ENCODE results near the gene LRRC53.

Gene LRRC53

DNA sequence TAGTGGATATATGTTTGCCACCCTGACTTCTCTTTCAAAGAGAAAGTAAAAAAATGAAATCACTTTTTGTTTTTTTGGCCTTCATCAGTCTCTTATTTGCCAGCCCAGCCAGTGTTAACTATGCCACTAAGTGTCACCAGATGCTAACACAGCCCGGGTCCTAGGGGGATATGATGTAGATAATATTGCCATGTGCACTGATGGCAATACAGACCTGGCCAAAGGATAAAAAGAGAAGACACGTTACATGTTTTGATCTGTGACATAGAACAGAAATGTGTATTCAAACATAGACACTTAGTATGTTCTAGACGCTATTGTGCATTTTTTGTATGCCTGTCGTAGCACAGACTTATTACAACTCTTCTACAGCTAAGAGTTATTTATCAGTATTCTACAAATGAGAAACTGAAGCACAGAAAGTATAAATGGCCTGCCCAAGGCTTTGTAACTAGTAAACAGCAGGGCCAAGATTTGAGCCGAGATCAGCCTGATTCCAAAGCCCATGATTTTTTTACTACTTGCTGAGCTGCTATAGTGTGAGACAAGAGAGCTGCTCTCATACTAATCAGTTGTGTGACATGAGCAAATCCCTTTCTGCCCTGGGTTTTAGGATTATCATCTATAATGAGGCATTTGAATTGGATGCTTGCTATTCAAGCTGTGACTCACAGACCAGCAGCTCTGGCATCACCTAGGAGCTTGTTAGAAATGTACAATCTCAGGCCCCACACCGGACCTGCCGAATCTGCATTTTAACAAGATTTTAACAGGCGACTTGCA lies 6.3 kb downstream of the LRRC53 start:
- ChIA-PET CTCF (no interaction called here), POLR2A (no interaction called here)
- no peak overlapping the region for H3K27ac ChIP-seq (ENCODE audit: insufficient read depth in 1 of 2, low read depth in 1 of 2, low read length in 2 of 2, poor library complexity in 1 of 2, severe bottlenecking in 2 of 2)
- no peak overlapping the region for H3K4me3 ChIP-seq (ENCODE audit: control insufficient read depth in 1 of 7, extremely low read depth in 1 of 7, insufficient read depth in 4 of 7, low read depth in 2 of 7, low read length in 6 of 7)
- 84% methylated on average over 6 of the region's 8 CpGs for WGBS (ENCODE audit: insufficient coverage)
- no peaks in the 10 kb centered on the region for H3K4me1 ChIP-seq (ENCODE audit: control extremely low read depth in 1 of 4, control insufficient read depth in 4 of 4, insufficient read depth in 4 of 4, low read length in 3 of 4)
- H3K9me3 ChIP-seq (ENCODE audit: control extremely low read depth in 1 of 5, control insufficient read depth in 4 of 5, insufficient read depth in 2 of 5, low read depth in 1 of 5, low read length in 4 of 5) = no peaks in the 10 kb centered on the region
- DNase-seq = no peak
- peaks cover 0 to 7% (median 0%) of the 10 kb centered on the region in 5 experiments for H3K27me3 ChIP-seq (replicated peaks in 2 of 5; ENCODE audit: control insufficient read depth in 4 of 5, insufficient read depth in 5 of 5, low read length in 4 of 5)
- H3K36me3 ChIP-seq (ENCODE audit: control insufficient read depth in 4 of 4, insufficient read depth in 4 of 4, low read length in 3 of 4) = no peaks in the 10 kb centered on the region

DNA sequence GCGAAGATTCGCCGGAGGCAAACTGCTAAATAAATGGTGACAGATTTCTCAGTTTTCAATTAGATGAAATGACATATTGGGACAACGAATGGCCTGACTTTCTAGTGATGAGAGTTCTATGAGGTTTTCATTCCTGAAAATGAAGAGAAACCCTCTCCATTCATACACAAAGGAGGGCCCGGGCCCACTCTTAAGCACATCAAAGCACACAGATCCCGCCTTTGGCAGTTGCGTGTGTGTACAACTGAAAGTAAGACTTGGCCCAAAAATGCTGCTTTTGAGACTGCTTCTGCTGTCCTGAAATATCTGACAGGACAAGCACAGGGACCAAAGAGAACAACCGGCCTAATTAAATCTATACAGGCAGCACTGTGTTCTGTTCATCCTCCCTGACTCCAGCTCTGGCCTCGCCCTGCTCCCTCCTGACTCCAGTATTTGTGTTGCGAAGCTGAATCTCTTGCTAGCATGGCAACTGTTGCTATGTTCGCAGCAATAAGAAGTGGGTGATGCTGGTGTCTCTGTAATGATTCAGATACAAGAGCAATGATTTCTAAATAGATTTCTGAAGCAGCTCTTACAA lies 7.4 kb downstream of the LRRC53 start:
- Histone ChIP-seq H3K36me3 (ENCODE audit: control insufficient read depth in 4 of 4, insufficient read depth in 4 of 4, low read length in 3 of 4) (no peaks in the 10 kb centered on the region), H3K27me3 (replicated peaks in 2 of 5; ENCODE audit: control insufficient read depth in 4 of 5, insufficient read depth in 5 of 5, low read length in 4 of 5) (peaks cover 0 to 7% (median 0%) of the 10 kb centered on the region in 5 experiments), H3K9me3 (ENCODE audit: control extremely low read depth in 1 of 5, control insufficient read depth in 4 of 5, insufficient read depth in 2 of 5, low read depth in 1 of 5, low read length in 4 of 5) (no peaks in the 10 kb centered on the region), H3K4me3 (ENCODE audit: control insufficient read depth in 1 of 7, extremely low read depth in 1 of 7, insufficient read depth in 4 of 7, low read depth in 2 of 7, low read length in 6 of 7) (no peak overlapping the region), H3K27ac (ENCODE audit: insufficient read depth in 1 of 2, low read depth in 1 of 2, low read length in 2 of 2, poor library complexity in 1 of 2, severe bottlenecking in 2 of 2) (no peak overlapping the region), H3K4me1 (ENCODE audit: control extremely low read depth in 1 of 4, control insufficient read depth in 4 of 4, insufficient read depth in 4 of 4, low read length in 3 of 4) (no peaks in the 10 kb centered on the region)
- 91% methylated on average over 4 of the region's 11 CpGs for WGBS (ENCODE audit: insufficient coverage)
- CTCF ChIA-PET = interaction anchor here (1.3 to 1.5 kb wide), 2 partner anchors 9 to 15 kb away, joined by 3 to 4 read pairs; no protein-coding TSS in a partner anchor
- no peak for DNase-seq
- POLR2A ChIA-PET = no interaction called here

DNA sequence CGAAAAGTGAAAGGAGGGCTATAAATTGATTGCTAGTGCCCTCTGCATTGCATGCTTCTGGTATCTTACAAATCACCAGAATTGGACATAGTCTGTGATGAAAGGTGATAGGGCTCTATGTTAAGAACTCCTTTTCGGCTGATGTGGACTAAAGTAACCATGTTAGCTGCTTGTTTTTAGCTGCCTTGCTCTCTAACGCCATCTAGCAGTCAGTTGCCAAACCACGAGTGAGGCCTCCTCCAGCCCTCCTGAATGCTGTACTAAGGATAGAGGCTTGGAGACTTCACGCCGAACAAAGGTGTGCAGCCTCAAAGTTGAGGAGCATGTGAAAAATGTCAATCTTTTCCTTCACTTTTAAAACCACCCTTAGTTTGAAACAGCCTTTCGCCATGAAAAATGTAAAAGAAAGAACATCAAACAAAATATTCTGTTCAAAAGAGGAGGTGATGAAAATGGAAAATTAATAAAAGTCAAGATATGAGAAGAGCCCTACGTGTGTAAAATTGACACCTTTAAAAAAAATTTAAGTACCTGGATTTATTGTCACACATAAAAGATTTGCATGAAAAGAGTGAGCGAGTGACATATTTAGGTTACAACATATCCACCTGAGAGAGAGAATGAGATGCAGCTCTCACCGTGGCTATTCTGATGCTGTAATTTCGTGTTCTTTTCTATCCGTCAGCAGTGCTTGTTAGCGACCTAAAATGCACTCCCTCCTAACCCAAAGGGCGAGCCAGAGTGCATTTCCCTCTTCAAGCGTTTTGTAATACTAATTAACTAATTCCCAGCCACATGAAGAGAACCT lies 8.1 kb downstream of the LRRC53 start:
- CTCF ChIA-PET = interaction anchor here (1.3 to 1.8 kb wide), 6 partner anchors 9 to 185 kb away, joined by 3 to 5 read pairs (median 4); no protein-coding TSS in a partner anchor

DNA sequence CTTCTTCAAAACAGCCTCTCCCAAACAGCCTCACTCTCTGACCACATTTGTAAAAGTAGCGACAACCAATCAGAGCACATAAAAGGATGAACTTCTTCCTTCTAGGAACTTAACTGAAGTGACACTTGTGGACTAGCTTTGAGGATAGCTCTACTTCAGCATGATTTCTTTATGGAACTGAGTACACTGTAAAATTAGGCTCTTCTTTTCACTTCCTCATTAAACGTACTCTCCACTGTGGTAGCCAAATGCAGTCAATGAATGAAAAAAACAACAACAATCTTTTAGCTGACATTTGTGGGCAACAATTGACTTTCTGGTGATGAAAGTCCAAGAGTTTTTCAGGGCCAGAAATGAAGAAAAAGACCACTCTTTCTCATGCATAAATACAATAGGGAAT lies 9.6 kb downstream of the LRRC53 start:
- 50% methylated on average over 2 of the region's 2 CpGs for WGBS (ENCODE audit: insufficient coverage)

More for the DNA sequence above, 8.1 kb downstream of the LRRC53 start:
- WGBS (ENCODE audit: insufficient coverage) = 50% methylated on average over 7 of the region's 15 CpGs
- no peaks in the 10 kb centered on the region for H3K36me3 ChIP-seq (ENCODE audit: control insufficient read depth in 4 of 4, insufficient read depth in 4 of 4, low read length in 3 of 4)
- H3K4me3 ChIP-seq (ENCODE audit: control insufficient read depth in 1 of 7, extremely low read depth in 1 of 7, insufficient read depth in 4 of 7, low read depth in 2 of 7, low read length in 6 of 7) = peak overlapping the region in 1 of 7 experiments; percentile 17
- no peak overlapping the region for H3K27ac ChIP-seq (ENCODE audit: insufficient read depth in 1 of 2, low read depth in 1 of 2, low read length in 2 of 2, poor library complexity in 1 of 2, severe bottlenecking in 2 of 2)
- POLR2A ChIA-PET = no interaction called here
- H3K4me1 ChIP-seq (ENCODE audit: control extremely low read depth in 1 of 4, control insufficient read depth in 4 of 4, insufficient read depth in 4 of 4, low read length in 3 of 4) = no peaks in the 10 kb centered on the region
- peak; percentile 23 to 59 (median 50) for DNase-seq
- H3K27me3 ChIP-seq (replicated peaks in 2 of 5; ENCODE audit: control insufficient read depth in 4 of 5, insufficient read depth in 5 of 5, low read length in 4 of 5) = peaks cover 0 to 7% (median 0%) of the 10 kb centered on the region in 5 experiments
- no peaks in the 10 kb centered on the region for H3K9me3 ChIP-seq (ENCODE audit: control extremely low read depth in 1 of 5, control insufficient read depth in 4 of 5, insufficient read depth in 2 of 5, low read depth in 1 of 5, low read length in 4 of 5)

DNA sequence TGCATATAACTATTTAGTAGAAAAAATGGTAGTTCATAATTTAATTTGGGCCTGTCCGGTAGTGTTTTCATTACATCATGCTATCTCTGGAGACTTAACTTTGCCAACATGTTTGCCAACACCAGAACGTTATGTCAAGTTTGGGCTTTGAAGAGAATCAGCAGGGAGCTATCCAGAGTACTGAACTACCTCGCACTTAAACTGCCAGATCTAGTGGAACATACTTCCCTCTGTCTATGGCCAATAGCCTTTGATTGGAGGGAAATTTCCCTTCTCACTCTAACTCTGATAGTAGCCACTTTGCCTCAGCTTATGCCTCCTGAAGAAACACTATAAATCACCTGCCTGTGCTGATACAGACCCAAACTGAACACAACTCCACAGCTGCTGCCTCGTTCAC lies 10.0 kb downstream of the LRRC53 start:
- no peaks in the 10 kb centered on the region for H3K4me1 ChIP-seq (ENCODE audit: control extremely low read depth in 1 of 4, control insufficient read depth in 4 of 4, insufficient read depth in 4 of 4, low read length in 3 of 4)
- WGBS (ENCODE audit: insufficient coverage) = 100% methylated on average over 1 of the region's 4 CpGs
- no peaks in the 10 kb centered on the region for H3K36me3 ChIP-seq (ENCODE audit: control insufficient read depth in 4 of 4, insufficient read depth in 4 of 4, low read length in 3 of 4)
- H3K9me3 ChIP-seq (ENCODE audit: control extremely low read depth in 1 of 5, control insufficient read depth in 4 of 5, insufficient read depth in 2 of 5, low read depth in 1 of 5, low read length in 4 of 5) = no peaks in the 10 kb centered on the region
- CTCF ChIA-PET = interaction anchor here (0.6 to 1.8 kb wide), 2 partner anchors 10 to 170 kb away, joined by 3 to 5 read pairs; no protein-coding TSS in a partner anchor
- POLR2A ChIA-PET = no interaction called here
- H3K4me3 ChIP-seq (ENCODE audit: control insufficient read depth in 1 of 7, extremely low read depth in 1 of 7, insufficient read depth in 4 of 7, low read depth in 2 of 7, low read length in 6 of 7) = no peak overlapping the region
- peak; percentile 20 to 55 (median 51) for DNase-seq
- H3K27me3 ChIP-seq (replicated peaks in 2 of 5; ENCODE audit: control insufficient read depth in 4 of 5, insufficient read depth in 5 of 5, low read length in 4 of 5) = peaks cover 0 to 7% (median 0%) of the 10 kb centered on the region in 5 experiments
- H3K27ac ChIP-seq (ENCODE audit: insufficient read depth in 1 of 2, low read depth in 1 of 2, low read length in 2 of 2, poor library complexity in 1 of 2, severe bottlenecking in 2 of 2) = no peak overlapping the region

More for the DNA sequence above, 9.6 kb downstream of the LRRC53 start:
- H3K27me3 ChIP-seq (replicated peaks in 2 of 5; ENCODE audit: control insufficient read depth in 4 of 5, insufficient read depth in 5 of 5, low read length in 4 of 5) = peaks cover 0 to 7% (median 0%) of the 10 kb centered on the region in 5 experiments
- ChIA-PET POLR2A (no interaction called here), CTCF (interaction anchor here (0.6 to 1.8 kb wide), 4 partner anchors 8 to 186 kb away, joined by 3 to 5 read pairs (median 4); no protein-coding TSS in a partner anchor)
- DNase-seq = no peak
- H3K27ac ChIP-seq (ENCODE audit: insufficient read depth in 1 of 2, low read depth in 1 of 2, low read length in 2 of 2, poor library complexity in 1 of 2, severe bottlenecking in 2 of 2) = no peak overlapping the region
- H3K4me3 ChIP-seq (ENCODE audit: control insufficient read depth in 1 of 7, extremely low read depth in 1 of 7, insufficient read depth in 4 of 7, low read depth in 2 of 7, low read length in 6 of 7) = no peak overlapping the region
- no peaks in the 10 kb centered on the region for H3K4me1 ChIP-seq (ENCODE audit: control extremely low read depth in 1 of 4, control insufficient read depth in 4 of 4, insufficient read depth in 4 of 4, low read length in 3 of 4)
- no peaks in the 10 kb centered on the region for H3K36me3 ChIP-seq (ENCODE audit: control insufficient read depth in 4 of 4, insufficient read depth in 4 of 4, low read length in 3 of 4)
- H3K9me3 ChIP-seq (ENCODE audit: control extremely low read depth in 1 of 5, control insufficient read depth in 4 of 5, insufficient read depth in 2 of 5, low read depth in 1 of 5, low read length in 4 of 5) = no peaks in the 10 kb centered on the region

DNA sequence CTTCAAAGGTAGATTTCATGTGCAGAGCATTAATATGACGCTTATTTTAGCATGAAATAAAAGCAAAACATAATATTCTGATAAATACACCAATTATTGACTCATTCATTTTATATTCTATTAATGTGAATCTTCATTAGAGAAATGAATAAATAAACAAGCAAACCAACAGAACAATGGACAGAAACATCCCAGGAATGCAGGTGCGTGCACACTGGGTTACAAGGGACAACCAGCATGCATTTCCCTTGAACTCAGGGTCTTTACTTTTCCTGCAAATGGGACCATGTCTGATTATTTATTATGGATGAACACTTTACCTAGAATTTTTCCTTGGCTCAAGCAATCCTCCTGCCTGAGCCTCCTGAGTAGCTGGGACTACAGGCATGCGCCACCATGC lies 13.5 kb downstream of the LRRC53 start:
- CTCF ChIA-PET = no interaction called here
- DNase-seq = no peak
- POLR2A ChIA-PET = no interaction called here
- H3K9me3 ChIP-seq (ENCODE audit: control extremely low read depth in 1 of 5, control insufficient read depth in 4 of 5, insufficient read depth in 2 of 5, low read depth in 1 of 5, low read length in 4 of 5) = no peaks in the 10 kb centered on the region
- H3K27ac ChIP-seq (ENCODE audit: insufficient read depth in 1 of 2, low read depth in 1 of 2, low read length in 2 of 2, poor library complexity in 1 of 2, severe bottlenecking in 2 of 2) = no peak overlapping the region
- H3K36me3 ChIP-seq (ENCODE audit: control insufficient read depth in 4 of 4, insufficient read depth in 4 of 4, low read length in 3 of 4) = no peaks in the 10 kb centered on the region
- H3K27me3 ChIP-seq (replicated peaks in 2 of 5; ENCODE audit: control insufficient read depth in 4 of 5, insufficient read depth in 5 of 5, low read length in 4 of 5) = no peaks in the 10 kb centered on the region
- no peaks in the 10 kb centered on the region for H3K4me1 ChIP-seq (ENCODE audit: control extremely low read depth in 1 of 4, control insufficient read depth in 4 of 4, insufficient read depth in 4 of 4, low read length in 3 of 4)
- WGBS (ENCODE audit: insufficient coverage) = no CpG with 5 or more reads among the region's 3 CpGs
- no peak overlapping the region for H3K4me3 ChIP-seq (ENCODE audit: control insufficient read depth in 1 of 7, extremely low read depth in 1 of 7, insufficient read depth in 4 of 7, low read depth in 2 of 7, low read length in 6 of 7)

Data from common myeloid progenitor, CD34-positive (primary cell).